Uterus (tissue), 2 donors: Measurements from ENCODE around the gene CR1L.

Experiments used
- CTCF ChIP-seq, 4 experiments: fragments of 200-600 bp in 2 of 4; fragments of 450-650 bp in 2 of 4; sonication (generic) in 2 of 4; IDR thresholded peaks; one replicate each; pipeline ENCODE4 v1.5.1; 2016 to 2019; ENCODE audit warnings: antibody characterized with exemption in 4 of 4, mild to moderate bottlenecking in 2 of 4, moderate library complexity in 1 of 4
- POLR2A ChIP-seq, 2 donors: fragments of 450-650 bp; IDR thresholded peaks; one replicate each; pipeline ENCODE4 v1.6.1; 2016; ENCODE audit warnings: antibody characterized with exemption in 2 of 2, mild to moderate bottlenecking in 1 of 2, moderate library complexity in 1 of 2

- TF ChIP-seq CTCF (IDR thresholded peaks at IDR 0.05) (no peak), POLR2A (IDR thresholded peaks at IDR 0.05) (no peak)
Observed at GRCh38 chr1:207644166-207644851, 624 bp upstream of the CR1L start.
